Hepatocyte (in vitro differentiated cells): ENCODE results near the gene CCDC106. TPM values are rescaled to one million over a fixed set of nuclear protein-coding genes. Genes with fewer than 3 reads are reported as not detected.

Experiments
- DNase-seq: peaks from one replicate; pipeline ENCODE4 v3.0.0-alpha.2; 2016; ENCODE audit warnings: low spot score
- H2AFZ ChIP-seq: fragments of 200-600 bp; sonication (generic); 2 replicates; pipeline ENCODE4 v1.6.0; 2016; ENCODE audit warnings: antibody characterized with exemption, mild to moderate bottlenecking
- H3K27ac ChIP-seq: fragments of 200-600 bp; sonication (generic); 2 replicates; pipeline ENCODE4 v1.5.1; 2016; ENCODE audit warnings: mild to moderate bottlenecking
- H3K27me3 ChIP-seq: fragments of 200-600 bp; sonication (generic); 2 replicates; pipeline ENCODE4 v1.6.1; 2016
- H3K36me3 ChIP-seq: fragments of 200-600 bp; sonication (generic); replicated peaks from 2 replicates; pipeline ENCODE4 v1.5.1; 2016; ENCODE audit warnings: low read depth; ENCODE audit not compliant: insufficient read depth
- H3K4me1 ChIP-seq: fragments of 200-600 bp; sonication (generic); 2 replicates; pipeline ENCODE4 v1.5.1; 2016; ENCODE audit warnings: mild to moderate bottlenecking, moderate library complexity; ENCODE audit not compliant: insufficient read depth
- H3K4me2 ChIP-seq: fragments of 200-600 bp; sonication (generic); 2 replicates; pipeline ENCODE4 v1.6.0; 2016
- H3K4me3 ChIP-seq: fragments of 200-600 bp; sonication (generic); 2 replicates; pipeline ENCODE4 v1.5.1; 2016; ENCODE audit warnings: mild to moderate bottlenecking
- H3K79me2 ChIP-seq: fragments of 200-600 bp; sonication (generic); 2 replicates; pipeline ENCODE4 v1.6.0; 2017; ENCODE audit warnings: mild to moderate bottlenecking
- H3K9me2 ChIP-seq: fragments of 200-600 bp; sonication (generic); replicated peaks from 2 replicates; pipeline ENCODE4 v1.6.0; 2017; ENCODE audit warnings: mild to moderate bottlenecking; ENCODE audit not compliant: insufficient read depth
- H3K9me3 ChIP-seq: fragments of 200-600 bp; sonication (generic); 2 replicates; pipeline ENCODE4 v1.5.1; 2016; ENCODE audit warnings: low read depth, mild to moderate bottlenecking
- H4K20me1 ChIP-seq: fragments of 200-600 bp; sonication (generic); 2 replicates; pipeline ENCODE4 v1.6.0; 2016; ENCODE audit warnings: mild to moderate bottlenecking; ENCODE audit not compliant: insufficient read depth, poor library complexity, severe bottlenecking
- EZH2 ChIP-seq: fragments of 200-600 bp; sonication (generic); IDR thresholded peaks from 2 replicates; pipeline ENCODE4 v1.6.1; 2016; ENCODE audit warnings: antibody characterized with exemption, mild to moderate bottlenecking, borderline replicate concordance
- EZH2phosphoT487 ChIP-seq: fragments of 200-600 bp; sonication (generic); IDR thresholded peaks from one replicate; pipeline ENCODE4 v1.6.1; 2018; ENCODE audit warnings: antibody characterized with exemption, mild to moderate bottlenecking, low read depth, moderate library complexity; ENCODE audit not compliant: unreplicated experiment, severe bottlenecking
- WGBS: methylation state at CpG from one replicate; pipeline ENCODE4 v1.1.6; 2016; ENCODE audit warnings: low lambda C conversion rate; ENCODE audit errors: missing lambda C conversion rate; 5-methylcytosine and 5-hydroxymethylcytosine counted together
- polyA plus RNA-seq: library from polyadenylated mRNA; unstranded; fragments of >200 nt; fragmentation: Nextera tagmentation; extraction: Ambion mirVana; gene quantifications from 2 replicates; pipeline ENCODE4 v1.2.1, GENCODE V29; 2016
- total RNA-seq: library from RNA; depleted of rRNA; stranded (reverse); fragments of >200 nt; gene quantifications from 2 replicates; pipeline ENCODE4 v1.2.3, GENCODE V29; 2014
- TF ChIP-seq, protein P1 (sequence below): fragments of 200-600 bp; sonication (generic); IDR thresholded peaks from 2 replicates; pipeline ENCODE4 v1.5.1; 2016; ENCODE audit warnings: antibody characterized with exemption, mild to moderate bottlenecking; ENCODE audit not compliant: poor library complexity

Gene CCDC106
- total and polyA plus RNA-seq, 2 experiments from 2014 or later, result 18.3 to 31.7 TPM

GRCh38 chr19:55686311-55687050 is 38.5 kb downstream of the CCDC106 start:
- no peak for TF ChIP-seq EZH2
- TF ChIP-seq, protein P1, sequence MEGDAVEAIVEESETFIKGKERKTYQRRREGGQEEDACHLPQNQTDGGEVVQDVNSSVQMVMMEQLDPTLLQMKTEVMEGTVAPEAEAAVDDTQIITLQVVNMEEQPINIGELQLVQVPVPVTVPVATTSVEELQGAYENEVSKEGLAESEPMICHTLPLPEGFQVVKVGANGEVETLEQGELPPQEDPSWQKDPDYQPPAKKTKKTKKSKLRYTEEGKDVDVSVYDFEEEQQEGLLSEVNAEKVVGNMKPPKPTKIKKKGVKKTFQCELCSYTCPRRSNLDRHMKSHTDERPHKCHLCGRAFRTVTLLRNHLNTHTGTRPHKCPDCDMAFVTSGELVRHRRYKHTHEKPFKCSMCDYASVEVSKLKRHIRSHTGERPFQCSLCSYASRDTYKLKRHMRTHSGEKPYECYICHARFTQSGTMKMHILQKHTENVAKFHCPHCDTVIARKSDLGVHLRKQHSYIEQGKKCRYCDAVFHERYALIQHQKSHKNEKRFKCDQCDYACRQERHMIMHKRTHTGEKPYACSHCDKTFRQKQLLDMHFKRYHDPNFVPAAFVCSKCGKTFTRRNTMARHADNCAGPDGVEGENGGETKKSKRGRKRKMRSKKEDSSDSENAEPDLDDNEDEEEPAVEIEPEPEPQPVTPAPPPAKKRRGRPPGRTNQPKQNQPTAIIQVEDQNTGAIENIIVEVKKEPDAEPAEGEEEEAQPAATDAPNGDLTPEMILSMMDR, result no peak
- TF ChIP-seq EZH2phosphoT487, result no peak
- H3K4me3 ChIP-seq, result no peak overlapping the region
- H3K4me1 ChIP-seq, result peaks cover 25% of the 10 kb centered on the region
- H3K27me3 ChIP-seq, result no peaks in the 10 kb centered on the region
- H3K79me2 ChIP-seq, result peaks cover 59% of the 10 kb centered on the region
- H2AFZ ChIP-seq, result no peak overlapping the region
- peaks cover 22% of the 10 kb centered on the region for H4K20me1 ChIP-seq
- no peaks in the 10 kb centered on the region for H3K36me3 ChIP-seq
- H3K4me2 ChIP-seq, result no peak overlapping the region
- WGBS, result 95% methylated on average over 29 of the region's 29 CpGs
- DNase-seq, result no peak
- peak overlapping the region; percentile 98 for H3K27ac ChIP-seq
- no peaks in the 10 kb centered on the region for H3K9me2 ChIP-seq
- H3K9me3 ChIP-seq, result no peaks in the 10 kb centered on the region

DNA sequence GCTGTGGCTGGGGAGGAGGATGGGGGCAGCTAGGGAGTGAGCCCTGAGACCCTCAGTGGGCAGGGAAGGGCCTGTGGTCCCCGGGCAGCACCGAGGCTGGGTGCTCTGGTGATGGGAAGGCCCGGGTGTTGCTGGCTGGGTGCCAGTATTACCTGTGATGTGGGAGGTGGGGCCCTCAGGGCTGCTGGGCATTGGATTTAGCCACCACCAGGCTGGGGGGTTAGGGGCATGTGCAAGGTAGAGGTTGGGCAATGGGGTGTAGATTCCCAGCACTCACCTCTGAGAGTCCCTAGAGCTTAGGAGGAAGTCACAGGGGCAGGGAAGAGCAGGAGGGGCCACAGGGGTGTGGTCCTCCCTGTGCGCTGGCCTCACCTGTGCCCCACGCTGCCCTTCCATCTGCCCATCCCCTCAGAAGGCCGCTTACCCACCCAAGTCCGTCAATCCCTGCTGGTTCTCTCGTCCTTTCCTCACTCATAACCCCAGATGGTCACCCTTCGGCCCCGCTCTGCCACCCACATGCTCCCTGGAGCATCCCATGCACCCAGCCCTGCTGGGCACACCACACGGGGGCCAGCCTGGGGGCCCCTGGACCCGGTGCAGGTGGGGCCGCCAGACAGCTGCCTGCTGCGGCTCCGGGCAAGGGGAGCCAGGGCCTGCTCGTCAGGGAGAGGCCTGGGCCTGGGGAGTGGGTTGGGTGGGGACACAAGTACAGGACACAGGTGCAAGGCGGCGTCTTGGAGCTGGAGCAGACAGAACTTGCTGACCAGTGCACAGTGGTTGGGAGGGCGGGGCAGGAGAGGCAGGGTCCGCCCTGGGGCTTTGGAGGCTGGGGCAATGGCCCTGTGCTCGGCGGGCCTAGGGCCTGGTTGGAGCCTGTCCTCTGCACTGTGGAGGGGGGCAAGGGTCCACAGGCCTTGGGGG is 39.5 kb downstream of the CCDC106 start:
- Histone ChIP-seq H3K79me2 (peaks cover 48% of the 10 kb centered on the region), H3K4me1 (peaks cover 25% of the 10 kb centered on the region)

DNA sequence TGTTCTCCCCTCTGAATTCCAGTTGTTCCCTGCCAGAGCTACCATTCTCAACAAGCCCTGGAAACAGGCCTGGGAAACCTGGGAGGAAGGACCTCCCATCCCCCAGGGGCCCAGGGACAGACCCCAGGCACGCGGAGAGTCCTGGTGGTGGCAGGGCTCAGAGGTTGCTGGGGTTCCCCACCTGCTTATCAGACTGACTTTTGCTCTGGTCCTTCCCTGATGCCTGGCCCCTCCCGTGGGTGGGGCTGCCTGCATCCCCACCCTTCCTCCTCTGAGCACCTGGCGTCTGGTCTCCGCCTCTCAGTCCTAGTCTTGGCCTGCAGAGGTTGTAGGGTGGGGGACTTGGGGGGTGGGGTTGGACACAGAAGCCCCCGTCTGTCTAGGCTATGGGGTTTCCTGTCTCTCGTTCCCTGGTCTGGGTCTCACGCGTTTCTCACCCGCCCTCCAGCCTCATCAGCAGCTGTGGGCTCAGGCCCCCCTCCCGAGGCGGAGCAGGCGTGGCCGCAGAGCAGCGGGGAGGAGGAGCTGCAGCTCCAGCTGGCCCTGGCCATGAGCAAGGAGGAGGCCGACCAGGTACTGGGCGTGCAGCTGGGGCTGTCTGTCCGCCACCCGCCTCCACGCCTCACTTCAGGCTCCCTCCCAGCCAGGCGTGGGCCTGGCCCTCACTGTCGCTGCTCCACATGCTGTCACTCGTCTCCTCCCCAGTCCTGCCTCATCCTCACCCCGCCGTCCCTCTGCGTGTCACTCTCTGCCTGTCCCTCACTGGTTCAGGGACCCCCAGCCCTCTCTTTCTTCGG is 40.6 kb downstream of the CCDC106 start:
- H3K9me3 ChIP-seq, result no peaks in the 10 kb centered on the region
- WGBS, result 70% methylated on average over 20 of the region's 27 CpGs
- no peaks in the 10 kb centered on the region for H3K27me3 ChIP-seq
- H3K4me3 ChIP-seq, result no peak overlapping the region
- H3K27ac ChIP-seq, result peak overlapping the region; percentile 77
- peaks cover 13% of the 10 kb centered on the region for H4K20me1 ChIP-seq
- peak overlapping the region; percentile 37 for H3K4me2 ChIP-seq
- peaks cover 39% of the 10 kb centered on the region for H3K79me2 ChIP-seq
- no peaks in the 10 kb centered on the region for H3K36me3 ChIP-seq
- no peak overlapping the region for H2AFZ ChIP-seq
- peaks cover 17% of the 10 kb centered on the region for H3K4me1 ChIP-seq
- no peaks in the 10 kb centered on the region for H3K9me2 ChIP-seq
- TF ChIP-seq EZH2phosphoT487, result no peak
- peak; percentile 75 for DNase-seq

More for the DNA sequence above, 39.5 kb downstream of the CCDC106 start:
- DNase-seq, result no peak
- TF ChIP-seq, protein P1, result no peak
- no peak for TF ChIP-seq EZH2phosphoT487
- TF ChIP-seq EZH2, result no peak
- H2AFZ ChIP-seq, result no peak overlapping the region
- H3K27ac ChIP-seq, result peak overlapping the region; percentile 75
- H4K20me1 ChIP-seq, result peaks cover 17% of the 10 kb centered on the region
- H3K9me2 ChIP-seq, result no peaks in the 10 kb centered on the region
- H3K9me3 ChIP-seq, result no peaks in the 10 kb centered on the region
- no peak overlapping the region for H3K4me2 ChIP-seq
- H3K36me3 ChIP-seq, result no peaks in the 10 kb centered on the region
- no peak overlapping the region for H3K4me3 ChIP-seq
- 88% methylated on average over 17 of the region's 22 CpGs for WGBS
- H3K27me3 ChIP-seq, result no peaks in the 10 kb centered on the region
